Spleen (tissue), 11 donors: ENCODE measurements around the gene TIAM1. TPM values are rescaled to one million over a fixed set of nuclear protein-coding genes. Genes with fewer than 3 reads are reported as not detected.

Experiments
- DNase-seq: peaks from one replicate; pipeline ENCODE4 v3.0.0-alpha.2; 2020
- H3K27ac ChIP-seq, 8 donors: fragments of 200-600 bp; sonication (generic) in 7 of 8; 1 replicate in 4 of 8; 2 replicates in 4 of 8; pipeline versions ENCODE4 v1.5.0 to v1.8.0; 2016 to 2021; ENCODE audit warnings: inconsistent platforms in 4 of 8, mild to moderate bottlenecking in 4 of 8, moderate library complexity in 1 of 8
- H3K27me3 ChIP-seq, 7 donors: fragments of 200-600 bp; sonication (generic) in 6 of 7; replicated peaks in 1 of 7; 1 replicate in 4 of 7; 2 replicates in 3 of 7; pipeline versions ENCODE4 v1.5.0 to v1.8.0; 2016 to 2021; ENCODE audit warnings: inconsistent platforms in 3 of 7, mild to moderate bottlenecking in 1 of 7
- H3K36me3 ChIP-seq, 6 donors: fragments of 200-600 bp; sonication (generic) in 5 of 6; 1 replicate in 4 of 6; 2 replicates in 2 of 6; pipeline versions ENCODE4 v1.5.0 to v1.8.0; 2016 to 2021; ENCODE audit warnings: inconsistent platforms in 2 of 6
- H3K4me1 ChIP-seq, 6 donors: fragments of 200-600 bp; sonication (generic) in 5 of 6; 1 replicate in 3 of 6; 2 replicates in 3 of 6; pipeline versions ENCODE4 v1.5.0 to v1.8.0; 2016 to 2021; ENCODE audit warnings: inconsistent platforms in 3 of 6
- H3K4me3 ChIP-seq, 8 donors: fragments of 200-600 bp; sonication (generic) in 7 of 8; 1 replicate in 4 of 8; 2 replicates in 4 of 8; pipeline versions ENCODE4 v1.5.0 to v1.8.0; 2016 to 2021; ENCODE audit warnings: inconsistent platforms in 4 of 8, mild to moderate bottlenecking in 4 of 8, moderate library complexity in 2 of 8
- H3K9me3 ChIP-seq, 8 donors: fragments of 200-600 bp; sonication (generic) in 7 of 8; 1 replicate in 4 of 8; 2 replicates in 4 of 8; pipeline versions ENCODE4 v1.5.0 to v1.8.0; 2016 to 2021; ENCODE audit warnings: inconsistent platforms in 4 of 8
- CTCF ChIP-seq, 11 experiments: fragments of 200-600 bp in 7 of 11; fragments of 450-650 bp in 4 of 11; sonication (generic) in 4 of 11; IDR thresholded peaks in 8 of 11; conservative IDR thresholded peaks in 3 of 11; 1 replicate in 7 of 11; 2 replicates in 4 of 11; pipeline versions ENCODE4 v1.4.0 to v1.8.0; 2016 to 2021; ENCODE audit warnings: antibody characterized with exemption in 11 of 11, inconsistent platforms in 4 of 11, mild to moderate bottlenecking in 1 of 11
- POLR2A ChIP-seq, 3 donors: fragments of 450-650 bp; IDR thresholded peaks; one replicate each; pipeline ENCODE4 v1.5.1; 2017; ENCODE audit warnings: antibody characterized with exemption in 3 of 3, mild to moderate bottlenecking in 1 of 3
- POLR2AphosphoS5 ChIP-seq, 3 donors: sonication (generic); formaldehyde crosslinking; IDR thresholded peaks; one replicate each; pipeline ENCODE4 v1.5.1; 2017; ENCODE audit warnings: antibody characterized with exemption in 3 of 3
- WGBS, 5 donors: extraction: QIAGEN DNeasy Blood & Tissue Kit in 3 of 5; methylation state at CpG; one replicate each; pipeline versions ENCODE4 v1.1.5 to v1.1.7; 2013 to 2018; 5-methylcytosine and 5-hydroxymethylcytosine counted together
- intact Hi-C: fragments of 100-400 bp; cut with DNase I; formaldehyde crosslinking; loops from one replicate; pipeline ENCODE4 v1.15.0; 2023; ENCODE audit warnings: low total_unique reads
- polyA plus RNA-seq, 3 donors: library from polyadenylated mRNA; stranded (reverse); fragments of 200-250 nt; gene quantifications; one replicate each; pipeline ENCODE4 v1.2.1, GENCODE V29; 2013
- total RNA-seq, 7 donors: library from RNA; depleted of rRNA in 3 of 7; stranded (reverse); fragments of >200 nt in 3 of 7; fragmentation: NEBNext Ultra II Directional in 4 of 7; extraction: Animal tissue kit (Norgen Biotek cat#: 25700) in 4 of 7; gene quantifications; one replicate each; pipeline versions ENCODE4 v1.1.0 to v1.2.1, GENCODE V29; 2016 to 2021
- donor health status: healthy with polysubstance abuse.
- donor health status: DM: no; HTN: no; CAD: no; lungs with moderate emphysema.
- donor health status: DM: no; HTN: no; CAD: no.
- donor health status: Bipolar disorder and iron deficiency.
- donor health status: healthy.
- donor health status: DM: no; HTN: no; CAD: no.
- donor health status: DM: yes; HTN: yes; CAD: no.

TIAM1 gene
- total and polyA plus RNA-seq, 10 donors, result 1.9 to 35.0 (median 18.4) TPM

GRCh38 chr21:31222142-31222541, 121.9 kb downstream of the TIAM1 start:
- no peak for DNase-seq
- Histone ChIP-seq H3K27me3 (no peaks in the 10 kb centered on the region), H3K9me3 (no peaks in the 10 kb centered on the region), H3K27ac (no peak overlapping the region), H3K4me3 (no peak overlapping the region), H3K36me3 (no peaks in the 10 kb centered on the region), H3K4me1 (no peaks in the 10 kb centered on the region)
- intact Hi-C loops, result no loop called here
- TF ChIP-seq POLR2A (IDR thresholded peaks at IDR 0.05), result no peak
- TF ChIP-seq POLR2AphosphoS5 (IDR thresholded peaks at IDR 0.05), result no peak
- no peak for TF ChIP-seq CTCF (IDR thresholded peaks at IDR 0.05 in 8 of 11, conservative IDR thresholded peaks at IDR 0.05 in 3 of 11)
- WGBS, 5 donors, result 87 to 97% (median 89%) methylated on average over 6 of the region's 6 CpGs

- Histone ChIP-seq H3K36me3 (no peaks in the 10 kb centered on the region), H3K9me3 (no peaks in the 10 kb centered on the region), H3K27ac (no peak overlapping the region), H3K27me3 (no peaks in the 10 kb centered on the region), H3K4me1 (no peaks in the 10 kb centered on the region), H3K4me3 (no peak overlapping the region)
- WGBS, 5 donors, result 36 to 50% (median 40%) methylated on average over 5 of the region's 5 CpGs
- intact Hi-C loops, result no loop called here
- DNase-seq, result no peak
- no peak for TF ChIP-seq POLR2AphosphoS5 (IDR thresholded peaks at IDR 0.05)
Observed at GRCh38 chr21:31221043-31221442, 123.0 kb downstream of the TIAM1 start.

GRCh38 chr21:31220575-31220974, 123.5 kb downstream of the TIAM1 start:
- DNase-seq, result no peak
- Histone ChIP-seq H3K4me3 (no peak overlapping the region), H3K27me3 (no peaks in the 10 kb centered on the region), H3K27ac (no peak overlapping the region), H3K9me3 (no peaks in the 10 kb centered on the region), H3K4me1 (no peaks in the 10 kb centered on the region), H3K36me3 (no peaks in the 10 kb centered on the region)
- WGBS, 5 donors, result 78 to 96% (median 82%) methylated on average over 1 of the region's 1 CpG
- TF ChIP-seq CTCF (IDR thresholded peaks at IDR 0.05 in 8 of 11, conservative IDR thresholded peaks at IDR 0.05 in 3 of 11) (no peak), POLR2A (IDR thresholded peaks at IDR 0.05) (no peak), POLR2AphosphoS5 (IDR thresholded peaks at IDR 0.05) (no peak)
- intact Hi-C loops, result no loop called here

- H3K27me3 ChIP-seq, result no peaks in the 10 kb centered on the region
- no peaks in the 10 kb centered on the region for H3K4me1 ChIP-seq
- no peaks in the 10 kb centered on the region for H3K36me3 ChIP-seq
- no peak overlapping the region for H3K4me3 ChIP-seq
- WGBS, 5 donors, result 54 to 83% (median 74%) methylated on average over 12 of the region's 12 CpGs
- H3K27ac ChIP-seq, result no peak overlapping the region
- no peaks in the 10 kb centered on the region for H3K9me3 ChIP-seq
- DNase-seq, result no peak
- intact Hi-C loops, result no loop called here
- TF ChIP-seq POLR2AphosphoS5 (IDR thresholded peaks at IDR 0.05) (no peak), CTCF (IDR thresholded peaks at IDR 0.05 in 8 of 11, conservative IDR thresholded peaks at IDR 0.05 in 3 of 11) (no peak), POLR2A (IDR thresholded peaks at IDR 0.05) (no peak)
Observed at GRCh38 chr21:31218830-31219608, 125.0 kb downstream of the TIAM1 start.
